ENCODE data around the gene MYOM3.
A peak's percentile ranks its signal among the peaks of the same experiment; 100 is the strongest.

Gene MYOM3

DNA sequence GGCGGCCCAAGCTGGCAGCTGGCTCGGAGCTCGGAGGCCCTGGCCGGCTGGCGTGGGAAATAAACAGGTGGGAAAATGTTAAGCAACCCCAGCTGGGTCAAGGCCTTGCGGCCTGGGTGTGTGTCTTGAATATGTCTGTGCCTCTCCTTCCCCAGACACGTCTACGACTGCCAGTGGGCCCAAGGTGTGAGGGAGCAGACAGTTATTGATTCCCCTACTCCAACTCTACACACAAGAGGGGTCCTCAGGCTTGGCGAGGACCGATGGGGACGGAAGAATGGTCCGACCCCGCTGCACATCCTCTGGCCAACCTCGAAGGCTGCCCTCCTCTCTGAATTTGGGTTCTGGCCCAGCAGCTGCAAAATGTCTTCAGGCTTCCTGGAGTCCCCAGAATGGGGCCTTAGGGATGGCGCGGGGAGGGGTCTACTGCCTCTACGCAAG, 28.8 kb upstream of the MYOM3 start:
- DNase-seq = no peak
- Mint-ChIP-seq H3K27me3 (ENCODE audit: low read depth, poor library complexity) (peaks cover 12% of the 10 kb centered on the region), H3K9me3 (peaks cover 3% of the 10 kb centered on the region), H3K27ac (no peak overlapping the region), H3K4me1 (peaks cover 33% of the 10 kb centered on the region), H3K4me3 (no peak overlapping the region), H3K36me3 (ENCODE audit: low read depth) (no peaks in the 10 kb centered on the region)
- TF ChIP-seq, protein P1, sequence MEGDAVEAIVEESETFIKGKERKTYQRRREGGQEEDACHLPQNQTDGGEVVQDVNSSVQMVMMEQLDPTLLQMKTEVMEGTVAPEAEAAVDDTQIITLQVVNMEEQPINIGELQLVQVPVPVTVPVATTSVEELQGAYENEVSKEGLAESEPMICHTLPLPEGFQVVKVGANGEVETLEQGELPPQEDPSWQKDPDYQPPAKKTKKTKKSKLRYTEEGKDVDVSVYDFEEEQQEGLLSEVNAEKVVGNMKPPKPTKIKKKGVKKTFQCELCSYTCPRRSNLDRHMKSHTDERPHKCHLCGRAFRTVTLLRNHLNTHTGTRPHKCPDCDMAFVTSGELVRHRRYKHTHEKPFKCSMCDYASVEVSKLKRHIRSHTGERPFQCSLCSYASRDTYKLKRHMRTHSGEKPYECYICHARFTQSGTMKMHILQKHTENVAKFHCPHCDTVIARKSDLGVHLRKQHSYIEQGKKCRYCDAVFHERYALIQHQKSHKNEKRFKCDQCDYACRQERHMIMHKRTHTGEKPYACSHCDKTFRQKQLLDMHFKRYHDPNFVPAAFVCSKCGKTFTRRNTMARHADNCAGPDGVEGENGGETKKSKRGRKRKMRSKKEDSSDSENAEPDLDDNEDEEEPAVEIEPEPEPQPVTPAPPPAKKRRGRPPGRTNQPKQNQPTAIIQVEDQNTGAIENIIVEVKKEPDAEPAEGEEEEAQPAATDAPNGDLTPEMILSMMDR (IDR thresholded peaks at IDR 0.05) = no peak

DNA sequence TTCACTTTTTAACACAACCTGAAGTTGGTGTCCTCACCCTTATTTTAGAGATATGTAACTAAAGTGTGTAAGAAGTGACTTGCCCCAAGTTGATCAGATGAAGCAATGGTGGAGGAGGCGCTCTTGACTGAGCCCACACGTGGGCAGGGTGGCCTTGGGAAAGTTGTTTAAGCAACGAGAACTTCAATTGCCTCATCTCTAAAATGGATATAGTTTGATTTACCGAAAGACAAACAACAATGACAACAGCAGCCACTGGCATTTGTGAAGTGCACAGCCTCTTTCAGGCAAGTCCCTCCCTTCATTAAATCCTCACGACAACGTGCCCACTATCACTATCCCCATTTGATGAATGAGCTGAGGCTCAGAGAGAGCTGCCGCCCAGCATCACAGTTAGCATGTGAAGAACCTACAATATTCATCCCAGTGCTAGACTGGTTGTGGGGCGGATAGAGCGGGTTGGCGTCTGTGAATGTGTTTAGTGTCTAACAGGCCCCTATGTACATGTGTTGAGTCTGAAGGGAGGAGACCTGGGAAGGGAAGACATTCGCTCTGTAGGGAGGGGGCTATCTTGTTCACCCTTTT, 28.0 kb upstream of the MYOM3 start:
- DNase-seq = no peak
- TF ChIP-seq, protein P1 (IDR thresholded peaks at IDR 0.05) = no peak
- Mint-ChIP-seq H3K9me3 (peaks cover 3% of the 10 kb centered on the region), H3K27me3 (ENCODE audit: low read depth, poor library complexity) (peaks cover 10% of the 10 kb centered on the region), H3K27ac (no peak overlapping the region), H3K36me3 (ENCODE audit: low read depth) (no peaks in the 10 kb centered on the region), H3K4me3 (no peak overlapping the region), H3K4me1 (peaks cover 33% of the 10 kb centered on the region)

DNA sequence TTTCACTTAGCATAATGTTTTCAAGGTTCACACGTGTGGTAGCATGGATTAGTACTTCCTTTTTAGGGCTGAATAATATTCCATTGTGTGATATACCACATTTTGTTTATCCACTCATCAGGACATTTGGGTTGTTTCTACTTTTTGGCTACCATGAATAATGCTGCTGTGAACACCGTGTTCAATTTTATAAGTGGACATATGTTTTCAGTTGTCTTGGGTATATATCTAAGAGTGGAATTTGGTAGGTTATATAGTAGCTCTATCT, 27.2 kb upstream of the MYOM3 start:
- H3K4me3 Mint-ChIP-seq = no peak overlapping the region
- H3K4me1 Mint-ChIP-seq = peaks cover 27% of the 10 kb centered on the region
- no peak overlapping the region for H3K27ac Mint-ChIP-seq
- TF ChIP-seq, protein P1 (IDR thresholded peaks at IDR 0.05) = no peak
- no peak for DNase-seq
- H3K27me3 Mint-ChIP-seq (ENCODE audit: low read depth, poor library complexity) = peaks cover 6% of the 10 kb centered on the region
- no peaks in the 10 kb centered on the region for H3K36me3 Mint-ChIP-seq (ENCODE audit: low read depth)
- no peaks in the 10 kb centered on the region for H3K9me3 Mint-ChIP-seq

DNA sequence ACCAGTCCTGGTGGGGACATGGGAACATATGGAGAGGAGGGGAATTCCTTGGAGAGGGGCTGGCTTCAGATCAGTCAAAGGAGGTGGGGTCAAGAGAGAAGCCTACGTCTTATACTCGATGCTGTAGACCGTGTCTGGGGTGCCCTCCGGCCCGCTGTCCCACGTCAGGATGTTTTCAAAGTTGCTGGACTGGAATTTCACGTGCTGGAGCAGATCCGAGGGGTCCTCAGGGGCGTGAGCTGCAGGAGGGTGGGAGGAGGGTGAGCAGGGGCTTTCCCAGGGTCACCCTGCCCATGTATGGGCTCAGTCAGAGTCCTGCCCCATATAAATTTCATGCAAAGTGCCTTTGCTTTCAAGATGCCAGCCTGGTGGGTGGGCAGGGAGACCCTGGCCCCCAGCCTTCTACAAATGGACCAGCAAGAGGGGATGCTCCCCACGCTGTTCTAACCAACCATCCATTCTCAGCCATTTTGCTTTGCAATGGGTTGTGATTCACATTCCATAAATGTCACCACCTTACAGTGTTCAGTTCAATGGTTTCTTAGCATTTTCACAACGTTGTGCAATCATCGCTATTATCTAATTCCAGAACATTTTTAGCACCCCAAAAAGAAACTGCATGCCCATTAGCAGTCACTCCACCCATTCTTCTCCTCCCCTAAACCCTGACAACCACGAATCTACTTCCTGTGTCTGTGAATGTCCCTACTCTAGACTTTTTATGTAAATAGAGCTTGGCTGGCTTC, 26.7 kb upstream of the MYOM3 start:
- Mint-ChIP-seq H3K4me3 (no peak overlapping the region), H3K9me3 (no peaks in the 10 kb centered on the region), H3K4me1 (peaks cover 22% of the 10 kb centered on the region), H3K27ac (peak overlapping the region; percentile 54), H3K36me3 (ENCODE audit: low read depth) (no peaks in the 10 kb centered on the region), H3K27me3 (ENCODE audit: low read depth, poor library complexity) (peaks cover 8% of the 10 kb centered on the region)
- TF ChIP-seq, protein P1 (IDR thresholded peaks at IDR 0.05) = no peak
- no peak for DNase-seq

DNA sequence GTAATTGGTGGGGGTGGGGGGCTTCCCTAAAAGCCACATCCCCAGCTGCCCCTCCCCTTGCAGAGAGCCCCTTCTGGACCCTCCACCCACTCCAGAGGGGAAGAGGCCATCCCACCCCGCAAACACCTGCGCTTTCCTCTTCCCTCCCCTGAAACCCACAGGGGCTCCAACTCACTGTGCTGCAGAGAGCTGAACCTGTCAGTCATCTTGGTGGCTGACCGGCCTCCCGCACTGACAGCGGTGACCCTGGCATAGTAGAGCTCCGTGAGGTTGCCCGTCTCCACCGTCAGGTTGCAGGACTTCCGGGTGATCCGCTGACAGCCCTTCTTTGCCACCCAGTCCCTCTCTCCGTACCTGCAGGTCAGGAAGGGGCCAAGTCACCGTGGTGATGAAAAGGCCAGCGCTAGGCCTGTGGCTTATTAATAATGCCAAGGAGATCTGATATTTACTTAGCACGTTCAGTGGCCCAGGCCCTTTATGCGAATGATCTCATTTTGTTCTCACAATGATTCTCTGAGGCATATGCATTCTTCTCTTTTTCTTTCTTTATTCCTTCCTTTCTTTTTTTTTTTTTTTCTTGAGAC, 25.1 kb upstream of the MYOM3 start:
- no peak for DNase-seq
- Mint-ChIP-seq H3K9me3 (peaks cover 1% of the 10 kb centered on the region), H3K4me3 (no peak overlapping the region), H3K27ac (no peak overlapping the region), H3K36me3 (ENCODE audit: low read depth) (no peaks in the 10 kb centered on the region), H3K4me1 (peaks cover 21% of the 10 kb centered on the region), H3K27me3 (ENCODE audit: low read depth, poor library complexity) (peaks cover 8% of the 10 kb centered on the region)
- TF ChIP-seq, protein P1 (IDR thresholded peaks at IDR 0.05) = no peak

Measured in nephron progenitor cell (in vitro differentiated cells).